Ovary (tissue), 9 donors: ENCODE data around the gene NPAP1. TPM values are rescaled to one million over a fixed set of nuclear protein-coding genes. Genes with fewer than 3 reads are reported as not detected.

Experiments
- DNase-seq, 5 donors: peaks; one replicate each; pipeline ENCODE4 v3.0.0-alpha.2; 2019 to 2020
- H3K27ac ChIP-seq, 2 donors: fragments of 200-600 bp; one replicate each; pipeline versions ENCODE4 v1.5.1 to v1.8.0; 2019 to 2022
- H3K27me3 ChIP-seq: fragments of 200-600 bp; one replicate; pipeline ENCODE4 v1.8.0; 2022
- H3K36me3 ChIP-seq: fragments of 200-600 bp; sonication (generic); one replicate; pipeline ENCODE4 v1.5.1; 2019
- H3K4me1 ChIP-seq: one replicate; pipeline ENCODE4 v1.8.1; 2013; ENCODE audit warnings: mild to moderate bottlenecking, moderate library complexity; ENCODE audit not compliant: insufficient read depth
- H3K4me3 ChIP-seq: fragments of 200-600 bp; sonication (generic); one replicate; pipeline ENCODE4 v1.5.1; 2017
- H3K9me3 ChIP-seq, 2 donors: fragments of 200-600 bp in 1 of 2; sonication (generic) in 1 of 2; one replicate each; pipeline versions ENCODE4 v1.5.1 to v1.8.1; 2013 to 2019; ENCODE audit warnings: mild to moderate bottlenecking in 1 of 2, moderate library complexity in 1 of 2
- CTCF ChIP-seq, 3 donors: fragments of 450-650 bp in 2 of 3; fragments of 200-600 bp in 1 of 3; IDR thresholded peaks; one replicate each; pipeline versions ENCODE4 v1.5.1 to v1.8.0; 2016 to 2022; ENCODE audit warnings: antibody characterized with exemption in 3 of 3, mild to moderate bottlenecking in 1 of 3
- EP300 ChIP-seq: sonication (generic); formaldehyde crosslinking; IDR thresholded peaks from one replicate; pipeline ENCODE4 v1.6.1; 2017; ENCODE audit warnings: antibody characterized with exemption
- POLR2A ChIP-seq: fragments of 450-650 bp; IDR thresholded peaks from one replicate; pipeline ENCODE4 v1.6.1; 2017; ENCODE audit warnings: antibody characterized with exemption, mild to moderate bottlenecking, moderate library complexity
- WGBS, 3 donors: extraction: QIAGEN DNeasy Blood & Tissue Kit in 1 of 3; methylation state at CpG; one replicate each; pipeline versions ENCODE4 v1.1.5 to v1.1.7; 2013 to 2017; 5-methylcytosine and 5-hydroxymethylcytosine counted together
- intact Hi-C, 4 donors: fragments of 100-400 bp; cut with DNase I; formaldehyde crosslinking; loops; one replicate each; pipeline versions ENCODE4 v1.11.0 to v1.15.1; 2022 to 2023
- polyA plus RNA-seq, 2 donors: library from polyadenylated mRNA; stranded (reverse); fragments of 200-250 nt in 1 of 2; fragments of 350-450 nt in 1 of 2; fragmentation: Illumina TruSeq in 1 of 2; extraction: RNeasy Lipid Tissue Mini Kit (QIAGEN cat#74804) in 1 of 2; gene quantifications; one replicate each; pipeline ENCODE4 v1.2.3, GENCODE V29; 2013 to 2014
- total RNA-seq, 7 donors: library from RNA; depleted of rRNA in 2 of 7; stranded (reverse); fragments of >200 nt in 2 of 7; fragmentation: NEBNext Ultra II Directional in 3 of 7; extraction: Animal tissue kit (Norgen Biotek cat#: 25700) in 3 of 7; gene quantifications; one replicate each; pipeline versions ENCODE4 v1.1.0 to v1.2.4, GENCODE V29; 2016 to 2023
- donor health status: DM: no; HTN: no; CAD: no; lungs with moderate emphysema.
- donor health status: DM: no; HTN: no; CAD: no.
- donor health status: Bipolar disorder and iron deficiency.
- donor health status: DM: yes; HTN: yes; CAD: no.
- donor health status: DM: no; HTN: no; CAD: no.
- donor health status: DM: yes; HTN: yes; CAD: no.

The NPAP1 gene
- total and polyA plus RNA-seq, 9 donors = 0.28 to 0.84 (median 0.40) TPM

GRCh38 chr15:24718289-24719082, 42.9 kb downstream of the NPAP1 start:
- intact Hi-C loops = no loop called here
- TF ChIP-seq CTCF (IDR thresholded peaks at IDR 0.05) = no peak
- TF ChIP-seq POLR2A = no peak
- TF ChIP-seq EP300 = no peak
- 64 to 74% (median 69%) methylated on average over 5 of the region's 5 CpGs for WGBS, 3 donors

GRCh38 chr15:24729760-24730159, 54.2 kb downstream of the NPAP1 start:
- Histone ChIP-seq H3K4me1 (no peaks in the 10 kb centered on the region), H3K4me3 (no peak overlapping the region), H3K9me3 (no peaks in the 10 kb centered on the region), H3K27ac (no peak overlapping the region), H3K36me3 (no peaks in the 10 kb centered on the region), H3K27me3 (no peaks in the 10 kb centered on the region)
- no peak for DNase-seq
- 73 to 77% (median 76%) methylated on average over 2 of the region's 2 CpGs for WGBS, 3 donors
- TF ChIP-seq EP300 (no peak), POLR2A (no peak), CTCF (IDR thresholded peaks at IDR 0.05) (no peak)
- intact Hi-C loops = no loop called here

More at GRCh38 chr15:24718289-24719082, 42.9 kb downstream of the NPAP1 start:
- Histone ChIP-seq H3K27ac (no peak overlapping the region), H3K4me3 (no peak overlapping the region), H3K36me3 (no peaks in the 10 kb centered on the region), H3K9me3 (no peaks in the 10 kb centered on the region), H3K27me3 (no peaks in the 10 kb centered on the region), H3K4me1 (no peaks in the 10 kb centered on the region)
- DNase-seq = no peak
